NCI-H510A treated with DMSO at 0.1 percent for 48 hours (cell line): Measurements from ENCODE around the gene CDC42EP3.

ENCODE experiments used
- DNase-seq: peaks from one replicate; lab custom pipeline; 2025; lab: John Stamatoyannopoulos, UW

The CDC42EP3 gene

DNA sequence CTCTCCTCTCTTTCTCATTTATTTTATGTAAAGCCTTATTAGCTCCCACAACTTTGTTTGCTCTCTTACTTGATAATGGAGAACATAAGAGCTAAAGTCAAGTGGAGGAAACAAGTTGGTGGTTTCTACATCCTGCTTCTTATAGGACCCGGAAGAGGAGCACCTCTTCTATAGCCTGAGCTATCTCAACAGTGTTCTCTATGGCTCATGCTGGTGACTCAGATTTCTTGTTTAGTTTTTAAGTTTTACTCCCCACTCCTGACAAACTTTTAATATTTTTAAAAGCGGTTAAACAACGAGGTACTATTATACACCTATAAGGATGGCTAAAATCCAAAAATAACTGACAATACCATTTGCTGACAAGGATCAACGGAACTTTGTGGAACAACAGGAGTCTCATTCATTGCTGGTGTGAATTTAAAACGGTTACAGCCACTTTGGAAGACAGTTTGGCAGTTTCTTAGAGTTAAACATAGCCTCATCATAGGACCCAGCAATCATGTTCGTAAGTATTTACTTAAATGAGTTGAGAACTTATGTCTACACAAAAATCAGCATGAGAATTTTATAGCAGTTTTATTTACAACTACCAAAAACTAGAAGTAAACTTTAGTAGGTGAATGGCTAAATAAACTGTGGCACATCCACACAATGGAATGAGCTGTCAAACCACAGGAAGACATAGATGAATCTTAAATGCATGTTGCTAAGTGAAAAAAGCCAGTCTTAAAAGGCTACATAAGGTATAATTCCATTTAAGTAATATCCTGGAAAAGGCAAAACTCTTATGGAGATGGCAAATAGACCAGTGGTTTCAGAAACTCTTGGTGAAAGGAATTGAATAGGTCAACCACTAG, 12.7 kb upstream of the CDC42EP3 start:
- DNase-seq: peak; percentile 56

GRCh38 chr2:37683241-37683640, 11.8 kb upstream of the CDC42EP3 start:
- no peak for DNase-seq

- DNase-seq: no peak
Observed at GRCh38 chr2:37682473-37682872, 11.0 kb upstream of the CDC42EP3 start.

- no peak for DNase-seq
Observed at GRCh38 chr2:37681587-37681986, 10.1 kb upstream of the CDC42EP3 start.

- DNase-seq: peak; percentile 80
Observed at GRCh38 chr2:37679072-37679695, 7.7 kb upstream of the CDC42EP3 start.

DNA sequence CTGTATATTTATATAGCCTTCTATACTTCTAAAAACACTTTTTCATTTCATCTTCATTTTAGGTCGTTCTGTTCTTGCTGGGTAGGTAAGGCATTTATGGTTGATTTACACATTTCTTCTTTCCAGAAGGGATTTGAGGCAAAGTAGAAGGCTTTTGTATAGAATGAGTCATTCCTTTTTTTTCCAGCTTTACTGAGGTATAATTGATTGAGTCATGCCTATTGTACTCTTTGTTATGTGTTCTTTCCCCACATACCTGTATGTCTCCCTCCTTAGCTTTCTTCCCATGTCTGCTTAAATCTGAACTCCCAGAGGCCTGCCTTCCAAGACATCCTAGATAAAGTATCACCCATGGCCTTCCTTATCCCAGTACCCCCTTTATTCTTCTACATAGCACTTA, 4.8 kb upstream of the CDC42EP3 start:
- DNase-seq: no peak

DNA sequence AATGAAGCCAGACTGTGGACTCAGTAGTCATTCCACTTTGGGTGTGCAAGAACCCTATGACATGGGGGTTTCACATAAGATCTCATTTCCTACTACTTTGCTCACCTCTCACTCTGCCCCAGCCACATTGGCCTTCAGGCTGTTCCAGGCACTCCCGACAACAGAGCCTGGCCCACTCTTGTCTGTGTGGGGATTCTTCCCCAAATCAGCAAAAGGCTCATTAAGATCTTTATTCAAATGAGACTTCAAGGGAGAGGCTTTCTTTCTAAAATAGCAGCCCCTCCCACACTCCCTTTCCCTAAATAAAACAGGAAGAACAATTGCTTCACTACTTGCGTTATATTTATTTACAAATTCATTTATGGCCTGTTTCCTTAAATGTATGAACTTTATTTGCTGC, 3.5 kb upstream of the CDC42EP3 start:
- no peak for DNase-seq

- DNase-seq: no peak
Observed at GRCh38 chr2:37672870-37673184, 1.4 kb upstream of the CDC42EP3 start.

- peak; percentile 85 for DNase-seq
Observed at GRCh38 chr2:37672104-37672869, 845 bp upstream of the CDC42EP3 start.

- peak; percentile 68 for DNase-seq
Observed at GRCh38 chr2:37671816-37672103, 318 bp upstream of the CDC42EP3 start.

DNA sequence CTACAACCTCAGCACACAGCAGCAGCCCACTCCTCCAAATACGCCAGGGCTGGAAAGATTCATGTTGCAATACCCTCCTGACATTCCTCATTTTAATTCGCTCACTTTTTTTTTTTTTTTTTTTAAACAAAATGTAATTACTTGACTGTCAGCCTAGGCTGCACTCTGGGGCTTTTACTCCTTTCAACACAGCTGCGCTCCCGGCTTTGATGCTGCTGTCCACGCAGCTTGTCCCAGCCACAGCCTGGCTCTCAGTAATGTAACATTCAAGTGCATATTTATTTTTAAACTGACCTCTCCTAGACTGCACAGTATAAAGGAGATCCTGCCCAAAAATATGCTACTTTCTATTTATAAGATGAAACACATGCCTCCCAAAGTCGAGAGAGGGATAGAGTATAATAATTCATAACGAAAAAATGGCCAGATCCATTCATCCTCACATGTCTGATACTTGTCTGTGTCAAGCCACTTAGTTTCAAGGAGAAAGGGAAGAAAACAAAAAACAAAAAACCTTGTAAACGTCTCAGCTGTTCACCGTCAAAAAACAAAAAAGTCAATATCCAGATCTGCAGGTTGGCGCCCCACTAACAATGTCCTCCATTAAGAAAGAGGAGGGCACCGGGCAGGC, 949 bp downstream of the CDC42EP3 start:
- no peak for DNase-seq

GRCh38 chr2:37669446-37669845, 2.0 kb downstream of the CDC42EP3 start:
- no peak for DNase-seq

DNA sequence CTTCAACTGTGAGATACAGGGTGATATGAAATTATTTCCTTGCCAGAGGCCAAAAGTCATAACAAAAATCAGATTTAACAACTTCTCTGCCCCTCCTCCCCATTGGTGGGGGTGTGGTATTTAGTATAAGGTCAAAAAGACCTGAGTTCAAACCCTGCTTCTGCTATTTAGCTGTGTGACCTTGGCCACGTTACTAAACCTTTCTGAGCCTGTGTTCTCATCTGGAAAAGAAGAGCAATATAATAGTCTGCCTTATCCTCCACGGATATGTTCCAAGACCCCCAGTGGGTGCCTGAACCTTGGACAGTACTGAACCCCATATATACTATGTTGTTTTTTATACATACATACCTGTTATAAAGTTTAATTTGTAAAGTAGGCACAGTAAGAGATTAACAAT, 3.7 kb downstream of the CDC42EP3 start:
- DNase-seq: no peak

DNA sequence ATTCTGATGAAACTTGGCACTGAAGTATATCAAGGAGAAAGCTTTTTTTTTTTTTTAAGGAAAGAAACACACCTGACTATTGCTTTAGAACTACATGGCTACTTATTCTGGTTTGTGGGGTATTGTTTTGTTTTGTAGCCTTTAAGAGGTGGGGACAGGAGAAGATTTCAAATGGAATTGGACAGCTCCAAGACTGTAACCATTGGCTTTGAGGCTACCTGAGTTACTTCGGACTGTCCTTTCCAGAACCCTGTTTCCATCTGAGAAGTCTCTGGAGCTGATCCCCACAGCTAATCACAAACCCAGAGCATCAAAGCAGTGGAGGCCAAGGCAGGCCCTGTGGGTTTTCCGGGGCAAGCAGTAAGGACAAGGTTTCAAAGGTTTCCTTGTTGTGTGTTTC, 4.7 kb downstream of the CDC42EP3 start:
- DNase-seq: no peak

DNA sequence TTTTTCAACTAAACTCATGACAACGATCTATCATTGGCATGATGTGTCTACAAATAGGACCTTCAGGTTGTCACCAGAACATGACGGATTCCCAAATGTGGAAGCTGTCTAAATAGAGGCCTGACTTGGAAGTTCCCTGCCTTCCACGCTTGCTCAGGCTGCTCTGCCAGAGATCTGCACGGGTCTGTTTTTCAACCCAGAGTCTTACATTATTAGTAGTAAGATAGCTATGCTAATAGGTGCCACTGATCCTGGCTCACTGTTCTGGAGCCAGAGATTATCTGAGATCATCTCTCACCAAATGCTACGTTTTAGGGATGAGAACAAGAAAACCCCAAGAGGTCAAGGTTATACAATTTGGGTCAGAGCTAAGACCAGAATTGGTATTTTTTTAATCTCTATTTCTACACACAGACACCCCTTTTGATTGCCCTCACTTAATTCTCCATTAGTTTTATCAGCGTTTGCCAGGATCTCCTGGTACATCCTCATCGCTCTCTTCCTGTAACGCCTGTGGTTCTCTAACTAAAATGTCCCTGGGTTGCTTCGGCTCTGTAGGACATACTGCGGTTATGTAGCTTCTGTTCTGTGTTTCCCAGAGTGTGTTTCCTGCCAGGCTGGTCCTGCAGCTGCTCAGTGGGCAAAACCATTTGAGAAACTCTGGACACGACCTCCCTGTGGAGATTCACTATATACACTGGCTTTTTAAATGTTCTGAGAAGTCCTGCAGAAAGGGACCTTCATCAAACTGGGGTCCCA, 5.7 kb downstream of the CDC42EP3 start:
- no peak for DNase-seq

- no peak for DNase-seq
Observed at GRCh38 chr2:37665043-37665442, 6.4 kb downstream of the CDC42EP3 start.

DNA sequence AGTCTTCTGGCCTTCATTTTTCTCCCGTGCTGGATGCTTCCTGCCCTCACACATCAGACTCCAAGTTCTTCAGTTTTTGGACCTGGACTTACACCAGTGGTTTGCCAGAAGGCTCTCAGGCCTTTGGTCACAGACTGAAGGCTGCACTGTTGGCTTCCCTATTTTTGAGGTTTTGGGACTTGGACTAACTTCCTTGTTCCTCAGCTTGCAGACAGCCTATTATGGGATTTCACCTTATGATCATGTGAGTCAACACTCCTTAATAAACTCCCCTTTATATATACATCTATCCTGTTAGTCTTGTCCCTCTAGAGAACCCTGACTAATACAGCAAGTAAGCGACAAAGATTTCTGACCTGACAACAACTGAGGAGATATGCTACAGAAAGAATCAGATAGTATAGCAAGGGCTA, 7.2 kb downstream of the CDC42EP3 start:
- DNase-seq: no peak

DNA sequence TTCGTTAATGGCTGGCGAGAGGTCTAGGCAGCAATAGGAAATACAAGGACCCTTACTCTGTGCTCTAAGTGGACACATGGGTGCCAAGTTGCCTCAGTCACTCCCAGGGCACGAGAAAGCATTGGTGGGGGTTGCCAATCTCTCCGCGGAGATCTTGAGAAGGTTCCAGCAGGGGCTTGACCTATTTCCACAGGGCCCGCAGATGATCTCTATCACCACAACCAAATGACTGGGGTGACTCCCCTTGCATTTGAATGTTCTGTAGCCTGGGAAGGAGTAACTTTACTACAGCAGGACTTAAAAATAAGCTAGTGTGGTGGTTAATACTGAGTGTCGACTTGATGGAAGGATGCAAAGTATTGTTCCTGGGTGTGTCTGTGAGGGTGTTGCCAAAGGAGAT, 8.1 kb downstream of the CDC42EP3 start:
- no peak for DNase-seq

DNA sequence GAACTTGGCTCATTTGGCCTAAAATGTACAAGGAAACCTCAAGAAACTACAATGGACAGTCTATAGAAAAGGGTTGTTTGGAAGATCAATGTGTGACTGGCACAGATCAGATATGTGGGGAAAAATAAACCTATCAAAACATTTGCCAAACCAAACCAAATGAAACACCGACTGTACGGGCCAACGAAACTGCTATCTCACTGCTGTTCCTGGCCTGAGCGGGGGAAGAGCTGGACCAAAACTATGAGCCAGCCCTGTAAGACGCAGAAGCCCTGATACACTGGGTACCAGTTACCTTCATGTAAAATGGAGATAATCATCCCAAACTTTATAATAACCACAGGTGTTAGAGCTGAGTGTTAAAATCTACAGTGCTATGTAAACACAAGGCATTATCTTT, 11.7 kb downstream of the CDC42EP3 start:
- DNase-seq: no peak

- DNase-seq: no peak
Observed at GRCh38 chr2:37658682-37659081, 12.8 kb downstream of the CDC42EP3 start.

GRCh38 chr2:37657471-37657870, 14.0 kb downstream of the CDC42EP3 start:
- DNase-seq: no peak
